ENCODE data around the gene CREB5. TPM values are rescaled to one million over a fixed set of nuclear protein-coding genes. Genes with fewer than 3 reads are reported as not detected.

The CREB5 gene
- total and polyA plus RNA-seq, 9 donors, result 0.71 to 15.0 (median 2.7) TPM

- no peak overlapping the region for H3K4me3 ChIP-seq
- H3K27ac ChIP-seq, result no peak overlapping the region
- no peaks in the 10 kb centered on the region for H3K27me3 ChIP-seq
- H3K4me1 ChIP-seq (ENCODE audit: insufficient read depth), result no peaks in the 10 kb centered on the region
- intact Hi-C loops (cut with DNase I), result no loop called here
- DNase-seq, result no peak
- 85 to 88% (median 87%) methylated on average over 5 of the region's 5 CpGs for WGBS, 3 donors
- TF ChIP-seq EP300 (IDR thresholded peaks at IDR 0.05) (no peak), POLR2A (IDR thresholded peaks at IDR 0.05) (no peak), CTCF (IDR thresholded peaks at IDR 0.05) (no peak)
- no peaks in the 10 kb centered on the region for H3K36me3 ChIP-seq
- H3K9me3 ChIP-seq, result no peaks in the 10 kb centered on the region
These were observed 276.3 kb downstream of the CREB5 start for GRCh38 chr7:28688651-28689050.

GRCh38 chr7:28695300-28696295 is 283.3 kb downstream of the CREB5 start:
- Histone ChIP-seq H3K36me3 (no peaks in the 10 kb centered on the region), H3K4me3 (no peak overlapping the region), H3K9me3 (no peaks in the 10 kb centered on the region), H3K27ac (no peak overlapping the region), H3K27me3 (no peaks in the 10 kb centered on the region), H3K4me1 (ENCODE audit: insufficient read depth) (no peaks in the 10 kb centered on the region)
- DNase-seq, result no peak
- 68 to 75% (median 75%) methylated on average over 5 of the region's 5 CpGs for WGBS, 3 donors
- no peak for TF ChIP-seq EP300 (IDR thresholded peaks at IDR 0.05)
- TF ChIP-seq CTCF (IDR thresholded peaks at IDR 0.05), result no peak
- TF ChIP-seq POLR2A (IDR thresholded peaks at IDR 0.05), result no peak
- intact Hi-C loops (cut with DNase I), result no loop called here

GRCh38 chr7:28697913-28698563 is 285.7 kb downstream of the CREB5 start:
- intact Hi-C loops (cut with DNase I), result no loop called here
- DNase-seq, result no peak
- Histone ChIP-seq H3K27ac (no peak overlapping the region), H3K36me3 (no peaks in the 10 kb centered on the region), H3K4me1 (ENCODE audit: insufficient read depth) (no peaks in the 10 kb centered on the region), H3K9me3 (no peaks in the 10 kb centered on the region), H3K4me3 (no peak overlapping the region), H3K27me3 (no peaks in the 10 kb centered on the region)
- WGBS, 3 donors, result 78 to 79% (median 79%) methylated on average over 6 of the region's 6 CpGs
- TF ChIP-seq POLR2A (IDR thresholded peaks at IDR 0.05) (no peak), EP300 (IDR thresholded peaks at IDR 0.05) (no peak), CTCF (IDR thresholded peaks at IDR 0.05) (no peak)

GRCh38 chr7:28698840-28699239 is 286.5 kb downstream of the CREB5 start:
- H3K27me3 ChIP-seq, result no peaks in the 10 kb centered on the region
- no peak overlapping the region for H3K4me3 ChIP-seq
- H3K36me3 ChIP-seq, result no peaks in the 10 kb centered on the region
- no peaks in the 10 kb centered on the region for H3K4me1 ChIP-seq (ENCODE audit: insufficient read depth)
- no peak for DNase-seq
- H3K9me3 ChIP-seq, result no peaks in the 10 kb centered on the region
- no peak overlapping the region for H3K27ac ChIP-seq
- WGBS, 3 donors, result 84 to 90% (median 86%) methylated on average over 6 of the region's 6 CpGs
- intact Hi-C loops (cut with DNase I), result no loop called here
- TF ChIP-seq CTCF (IDR thresholded peaks at IDR 0.05) (no peak), EP300 (IDR thresholded peaks at IDR 0.05) (no peak), POLR2A (IDR thresholded peaks at IDR 0.05) (no peak)

Data from ovary (tissue), 9 donors.